Measurements from ENCODE around the gene MUC5AC. TPM values are rescaled to one million over a fixed set of nuclear protein-coding genes. Genes with fewer than 3 reads are reported as not detected.

Gene MUC5AC
- total and polyA plus RNA-seq, 2 donors (not counting 1 experiment from before 2014, with no cell fraction given) = not detected

DNA sequence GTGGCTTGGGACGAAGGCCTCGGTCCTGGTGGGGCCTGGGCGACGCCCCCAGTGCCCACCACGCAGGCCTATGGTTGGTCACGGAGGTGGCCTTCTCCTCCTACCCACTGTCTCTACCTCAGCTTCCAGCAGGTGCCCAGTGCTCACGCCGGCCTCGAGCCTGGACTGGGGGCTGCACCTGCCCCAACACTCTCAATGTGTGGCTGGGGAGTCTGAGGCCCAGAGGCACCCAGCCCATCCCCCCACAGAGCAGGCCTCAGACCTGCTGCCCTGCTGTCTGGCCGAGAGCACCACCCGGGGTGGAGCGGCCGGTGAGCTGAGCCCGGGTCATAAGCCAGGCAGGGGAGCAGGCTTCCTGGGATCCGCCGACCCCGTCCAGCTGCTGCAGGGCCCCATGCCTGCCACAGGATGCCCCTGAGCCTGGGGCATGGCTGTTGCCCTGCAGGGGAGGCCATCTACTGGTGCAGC, 28.6 kb upstream of the MUC5AC start:
- Histone ChIP-seq H3K9ac (ENCODE audit: insufficient read depth, low read length) (no peak overlapping the region), H3K4me1 (ENCODE audit: control insufficient read depth, extremely low read depth, insufficient read depth, low read length) (no peaks in the 10 kb centered on the region), H3K27ac (ENCODE audit: insufficient read depth, low read length) (no peak overlapping the region), H4K20me1 (ENCODE audit: control insufficient read depth, extremely low read depth, insufficient read depth, low read length) (no peaks in the 10 kb centered on the region), H3K36me3 (ENCODE audit: control insufficient read depth, insufficient read depth, low read length) (no peaks in the 10 kb centered on the region), H3K27me3 (ENCODE audit: control insufficient read depth, insufficient read depth, low read length) (no peaks in the 10 kb centered on the region), H3K4me3 (replicated peaks in 1 of 4; ENCODE audit: control extremely low read depth in 1 of 4, insufficient read depth in 1 of 4, low read depth in 3 of 4, low read length in 4 of 4) (no peak overlapping the region), H2AFZ (ENCODE audit: low read length) (no peak overlapping the region), H3K79me2 (ENCODE audit: control insufficient read depth, insufficient read depth, low read length) (no peaks in the 10 kb centered on the region), H3K4me2 (ENCODE audit: extremely low read depth, insufficient read depth, low read length) (no peak overlapping the region), H3K9me3 (ENCODE audit: control insufficient read depth, insufficient read depth, low read depth, low read length) (no peaks in the 10 kb centered on the region)
- TF ChIP-seq EZH2 (IDR thresholded peaks at IDR 0.05; ENCODE audit: low read length, missing control alignments) = no peak
- TF ChIP-seq, protein P1, sequence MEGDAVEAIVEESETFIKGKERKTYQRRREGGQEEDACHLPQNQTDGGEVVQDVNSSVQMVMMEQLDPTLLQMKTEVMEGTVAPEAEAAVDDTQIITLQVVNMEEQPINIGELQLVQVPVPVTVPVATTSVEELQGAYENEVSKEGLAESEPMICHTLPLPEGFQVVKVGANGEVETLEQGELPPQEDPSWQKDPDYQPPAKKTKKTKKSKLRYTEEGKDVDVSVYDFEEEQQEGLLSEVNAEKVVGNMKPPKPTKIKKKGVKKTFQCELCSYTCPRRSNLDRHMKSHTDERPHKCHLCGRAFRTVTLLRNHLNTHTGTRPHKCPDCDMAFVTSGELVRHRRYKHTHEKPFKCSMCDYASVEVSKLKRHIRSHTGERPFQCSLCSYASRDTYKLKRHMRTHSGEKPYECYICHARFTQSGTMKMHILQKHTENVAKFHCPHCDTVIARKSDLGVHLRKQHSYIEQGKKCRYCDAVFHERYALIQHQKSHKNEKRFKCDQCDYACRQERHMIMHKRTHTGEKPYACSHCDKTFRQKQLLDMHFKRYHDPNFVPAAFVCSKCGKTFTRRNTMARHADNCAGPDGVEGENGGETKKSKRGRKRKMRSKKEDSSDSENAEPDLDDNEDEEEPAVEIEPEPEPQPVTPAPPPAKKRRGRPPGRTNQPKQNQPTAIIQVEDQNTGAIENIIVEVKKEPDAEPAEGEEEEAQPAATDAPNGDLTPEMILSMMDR (conservative IDR thresholded peaks at IDR 0.05 in 1 of 2, IDR thresholded peaks at IDR 0.05 in 1 of 2; ENCODE audit: low read depth in 1 of 2, low read length in 2 of 2) = no peak
- DNase-seq (ENCODE audit: low read depth in 2 of 2) = no peak

DNA sequence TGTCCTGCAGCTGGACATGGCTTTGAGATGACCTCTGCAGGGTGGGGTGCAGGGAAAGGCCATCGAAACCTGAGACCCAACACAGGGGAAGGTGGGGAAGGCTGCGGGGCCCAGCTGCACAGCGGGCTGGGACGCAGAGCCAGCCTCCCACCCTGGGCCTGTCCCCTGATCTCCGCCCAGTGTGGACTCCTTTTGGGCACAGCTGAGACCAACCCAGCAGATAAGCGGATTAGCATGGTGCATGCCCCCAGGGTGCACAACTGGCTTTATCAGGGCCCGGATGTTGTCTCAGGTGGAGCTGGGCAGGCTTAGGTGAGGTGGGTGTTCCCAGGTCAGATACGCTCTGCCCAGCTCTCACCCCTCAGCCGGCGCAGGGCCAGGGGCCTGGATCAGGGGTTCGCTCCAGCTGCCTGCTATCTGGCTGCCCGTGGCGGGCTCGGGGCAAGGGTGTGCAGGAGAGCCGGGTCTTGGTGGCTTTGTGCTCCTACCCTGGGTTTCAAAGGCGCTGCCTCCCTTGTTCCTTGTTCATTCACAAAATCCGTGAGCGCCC, 28.1 kb upstream of the MUC5AC start:
- DNase-seq (ENCODE audit: low read depth in 2 of 2) = no peak
- Histone ChIP-seq H4K20me1 (ENCODE audit: control insufficient read depth, extremely low read depth, insufficient read depth, low read length) (no peaks in the 10 kb centered on the region), H3K27ac (ENCODE audit: insufficient read depth, low read length) (no peak overlapping the region), H2AFZ (ENCODE audit: low read length) (no peak overlapping the region), H3K4me2 (ENCODE audit: extremely low read depth, insufficient read depth, low read length) (no peak overlapping the region), H3K9me3 (ENCODE audit: control insufficient read depth, insufficient read depth, low read depth, low read length) (no peaks in the 10 kb centered on the region), H3K4me3 (replicated peaks in 1 of 4; ENCODE audit: control extremely low read depth in 1 of 4, insufficient read depth in 1 of 4, low read depth in 3 of 4, low read length in 4 of 4) (no peak overlapping the region), H3K4me1 (ENCODE audit: control insufficient read depth, extremely low read depth, insufficient read depth, low read length) (no peaks in the 10 kb centered on the region), H3K9ac (ENCODE audit: insufficient read depth, low read length) (no peak overlapping the region), H3K79me2 (ENCODE audit: control insufficient read depth, insufficient read depth, low read length) (no peaks in the 10 kb centered on the region), H3K27me3 (ENCODE audit: control insufficient read depth, insufficient read depth, low read length) (no peaks in the 10 kb centered on the region), H3K36me3 (ENCODE audit: control insufficient read depth, insufficient read depth, low read length) (no peaks in the 10 kb centered on the region)
- no peak for TF ChIP-seq EZH2 (IDR thresholded peaks at IDR 0.05; ENCODE audit: low read length, missing control alignments)
- TF ChIP-seq, protein P1 (conservative IDR thresholded peaks at IDR 0.05 in 1 of 2, IDR thresholded peaks at IDR 0.05 in 1 of 2; ENCODE audit: low read depth in 1 of 2, low read length in 2 of 2) = no peak

DNA sequence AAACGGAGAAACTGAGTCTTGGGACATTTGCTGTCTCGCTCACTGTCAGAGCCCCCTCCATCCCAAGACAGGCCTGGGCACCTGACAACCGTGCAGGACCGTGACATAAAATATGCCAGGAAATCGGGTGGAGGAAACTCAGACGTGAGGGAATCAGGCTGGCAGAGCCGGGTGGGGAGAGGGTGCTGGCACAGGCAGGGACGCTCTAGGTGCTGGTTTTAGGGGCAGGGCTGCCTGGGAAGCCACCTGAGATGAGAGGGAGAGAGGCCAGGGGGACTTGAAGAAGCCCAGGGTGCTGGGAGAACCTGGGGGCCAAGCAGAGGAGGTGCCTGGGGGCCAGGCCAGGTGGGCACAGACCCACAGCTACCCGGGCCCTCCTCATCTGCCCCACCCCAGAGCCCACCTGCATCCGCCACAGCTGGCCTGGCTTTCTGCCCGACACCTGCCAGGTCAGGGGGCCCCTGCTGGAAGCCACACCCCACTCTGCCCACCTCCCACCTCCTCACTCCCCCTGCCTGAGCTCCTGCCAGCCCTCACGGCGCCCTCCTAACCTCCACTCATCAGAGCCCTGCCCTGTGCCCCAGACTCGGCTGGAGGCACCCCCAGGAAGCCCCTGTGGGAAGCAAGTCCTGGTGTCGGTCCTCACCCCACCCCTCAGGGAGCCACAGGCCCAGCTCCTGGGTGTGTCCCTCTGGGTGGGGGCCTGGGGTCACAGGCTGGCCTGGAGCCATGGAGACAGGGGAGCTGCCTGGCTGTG, 27.3 kb upstream of the MUC5AC start:
- no peak overlapping the region for H3K27ac ChIP-seq (ENCODE audit: insufficient read depth, low read length)
- no peak overlapping the region for H2AFZ ChIP-seq (ENCODE audit: low read length)
- TF ChIP-seq, protein P1 (conservative IDR thresholded peaks at IDR 0.05 in 1 of 2, IDR thresholded peaks at IDR 0.05 in 1 of 2; ENCODE audit: low read depth in 1 of 2, low read length in 2 of 2) = no peak
- TF ChIP-seq EZH2 (IDR thresholded peaks at IDR 0.05; ENCODE audit: low read length, missing control alignments) = no peak
- no peak overlapping the region for H3K4me2 ChIP-seq (ENCODE audit: extremely low read depth, insufficient read depth, low read length)
- no peak for DNase-seq (ENCODE audit: low read depth in 2 of 2)
- H3K4me1 ChIP-seq (ENCODE audit: control insufficient read depth, extremely low read depth, insufficient read depth, low read length) = no peaks in the 10 kb centered on the region
- no peaks in the 10 kb centered on the region for H3K27me3 ChIP-seq (ENCODE audit: control insufficient read depth, insufficient read depth, low read length)
- H3K4me3 ChIP-seq (replicated peaks in 1 of 4; ENCODE audit: control extremely low read depth in 1 of 4, insufficient read depth in 1 of 4, low read depth in 3 of 4, low read length in 4 of 4) = no peak overlapping the region
- no peaks in the 10 kb centered on the region for H3K79me2 ChIP-seq (ENCODE audit: control insufficient read depth, insufficient read depth, low read length)
- no peaks in the 10 kb centered on the region for H3K36me3 ChIP-seq (ENCODE audit: control insufficient read depth, insufficient read depth, low read length)
- H3K9me3 ChIP-seq (ENCODE audit: control insufficient read depth, insufficient read depth, low read depth, low read length) = no peaks in the 10 kb centered on the region
- H4K20me1 ChIP-seq (ENCODE audit: control insufficient read depth, extremely low read depth, insufficient read depth, low read length) = no peaks in the 10 kb centered on the region
- no peak overlapping the region for H3K9ac ChIP-seq (ENCODE audit: insufficient read depth, low read length)
